Esophagus squamous epithelium (tissue), 4 donors: ENCODE data around the gene DLGAP4.

ENCODE experiments used
- POLR2A ChIP-seq, 4 donors: fragments of 450-650 bp; IDR thresholded peaks; one replicate each; pipeline ENCODE4 v1.6.1; 2017; ENCODE audit warnings: antibody characterized with exemption in 4 of 4, mild to moderate bottlenecking in 4 of 4, moderate library complexity in 3 of 4
- TF ChIP-seq, protein P1 (sequence below), 6 experiments: fragments of 450-650 bp in 4 of 6; fragments of 200-600 bp in 2 of 6; sonication (generic) in 2 of 6; IDR thresholded peaks; one replicate each; pipeline ENCODE4 v1.5.1; 2016 to 2019; ENCODE audit warnings: antibody characterized with exemption in 6 of 6, mild to moderate bottlenecking in 4 of 6, moderate library complexity in 4 of 6

DNA sequence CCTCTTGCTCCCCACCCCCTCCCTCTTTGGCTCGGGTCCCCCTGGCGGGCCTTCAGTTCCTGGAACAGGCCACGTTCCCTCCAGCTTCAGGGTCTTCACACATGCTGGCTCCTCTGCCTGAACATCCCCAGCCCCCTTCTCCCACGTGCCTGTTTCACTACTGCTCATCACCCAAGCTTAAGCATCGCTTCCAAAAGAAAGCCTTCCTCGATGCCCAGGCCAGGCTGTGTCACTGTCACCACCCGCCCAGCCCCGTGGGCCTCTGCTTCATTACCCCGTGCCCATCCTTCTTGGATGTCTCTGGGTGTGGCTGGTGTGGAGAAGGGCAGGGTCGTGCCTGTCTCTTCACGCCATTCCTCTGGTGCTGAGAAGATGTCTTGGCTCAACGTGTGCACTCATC, 2.8 kb downstream of the DLGAP4 start:
- TF ChIP-seq, protein P1, sequence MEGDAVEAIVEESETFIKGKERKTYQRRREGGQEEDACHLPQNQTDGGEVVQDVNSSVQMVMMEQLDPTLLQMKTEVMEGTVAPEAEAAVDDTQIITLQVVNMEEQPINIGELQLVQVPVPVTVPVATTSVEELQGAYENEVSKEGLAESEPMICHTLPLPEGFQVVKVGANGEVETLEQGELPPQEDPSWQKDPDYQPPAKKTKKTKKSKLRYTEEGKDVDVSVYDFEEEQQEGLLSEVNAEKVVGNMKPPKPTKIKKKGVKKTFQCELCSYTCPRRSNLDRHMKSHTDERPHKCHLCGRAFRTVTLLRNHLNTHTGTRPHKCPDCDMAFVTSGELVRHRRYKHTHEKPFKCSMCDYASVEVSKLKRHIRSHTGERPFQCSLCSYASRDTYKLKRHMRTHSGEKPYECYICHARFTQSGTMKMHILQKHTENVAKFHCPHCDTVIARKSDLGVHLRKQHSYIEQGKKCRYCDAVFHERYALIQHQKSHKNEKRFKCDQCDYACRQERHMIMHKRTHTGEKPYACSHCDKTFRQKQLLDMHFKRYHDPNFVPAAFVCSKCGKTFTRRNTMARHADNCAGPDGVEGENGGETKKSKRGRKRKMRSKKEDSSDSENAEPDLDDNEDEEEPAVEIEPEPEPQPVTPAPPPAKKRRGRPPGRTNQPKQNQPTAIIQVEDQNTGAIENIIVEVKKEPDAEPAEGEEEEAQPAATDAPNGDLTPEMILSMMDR (IDR thresholded peaks at IDR 0.05): no peak
- TF ChIP-seq POLR2A (IDR thresholded peaks at IDR 0.05): no peak
